Activated CD4-positive, alpha-beta T cell treated with anti-CD3 and anti-CD28 coated beads for 36 hours (primary cell): Measurements from ENCODE around the gene DLL4. TPM values are rescaled to one million over a fixed set of nuclear protein-coding genes. Genes with fewer than 3 reads are reported as not detected.

Source experiments
- ATAC-seq: fragments of 200-7000 bp; cut with Tn5 transposase; one replicate; pipeline ENCODE4 v1.10.0; 2021; ENCODE audit warnings: mild to moderate bottlenecking, moderate library complexity
- CTCF ChIA-PET: fragments of 350-600 bp; sonication (Branson Sonifier 250); formaldehyde crosslinking; loops from one replicate; lab custom pipeline; 2021; ENCODE audit warnings: antibody characterized with exemption; lab: Charles Lee
- POLR2A ChIA-PET: fragments of 350-600 bp; sonication (Branson Sonifier 250); formaldehyde crosslinking; loops from one replicate; lab custom pipeline; 2021; ENCODE audit warnings: antibody characterized with exemption, inconsistent platforms; lab: Charles Lee
- DNase-seq: peaks from one replicate; pipeline ENCODE4 v3.0.0-alpha.2; 2020
- H3K27ac Mint-ChIP-seq: one replicate; pipeline ENCODE4 v1.8.0; 2021; ENCODE audit warnings: mixed read lengths
- H3K27me3 Mint-ChIP-seq: one replicate; pipeline ENCODE4 v1.8.0; 2021; ENCODE audit warnings: mixed read lengths
- H3K36me3 Mint-ChIP-seq: one replicate; pipeline ENCODE4 v1.8.0; 2021; ENCODE audit warnings: low read depth, mixed read lengths
- H3K4me1 Mint-ChIP-seq: one replicate; pipeline ENCODE4 v1.8.0; 2021; ENCODE audit warnings: mixed read lengths
- H3K4me3 Mint-ChIP-seq: one replicate; pipeline ENCODE4 v1.8.0; 2021; ENCODE audit warnings: mild to moderate bottlenecking, moderate library complexity, mixed read lengths
- H3K9me3 Mint-ChIP-seq: one replicate; pipeline ENCODE4 v1.8.0; 2021; ENCODE audit warnings: low read depth, mixed read lengths
- intact Hi-C, 2 experiments: fragments of 100-400 bp; cut with DNase I in 1 of 2; cut with micrococcal nuclease in 1 of 2; formaldehyde crosslinking; loops; one replicate each; pipeline versions ENCODE4 v1.14.2 to v1.15.1; 2022 to 2024; cut with DNase I, micrococcal nuclease
- total RNA-seq, 2 experiments: library from RNA; stranded (reverse); gene quantifications; one replicate each; pipeline ENCODE4 v1.2.3, GENCODE V29; 2021

Gene DLL4
- total RNA-seq, 2 experiments from 2014 or later: 0.18 to 0.30 TPM

GRCh38 chr15:40926659-40927494 lies 2.3 kb upstream of the DLL4 start:
- H3K36me3 Mint-ChIP-seq: no peaks in the 10 kb centered on the region
- ATAC-seq: no peak
- no peak overlapping the region for H3K27ac Mint-ChIP-seq
- H3K27me3 Mint-ChIP-seq: peaks cover 48% of the 10 kb centered on the region
- intact Hi-C loops: no loop called here
- H3K4me3 Mint-ChIP-seq: no peak overlapping the region
- H3K9me3 Mint-ChIP-seq: no peaks in the 10 kb centered on the region
- no peak for DNase-seq
- ChIA-PET CTCF (interaction anchor here (6.7 to 10.5 kb wide), 2 partner anchors 15 to 20 kb away, joined by 66 to 98 read pairs; no protein-coding TSS in a partner anchor), POLR2A (interaction anchor here (1.7 kb wide), 1 partner anchor 15 kb away, joined by 9 read pairs; no protein-coding TSS in a partner anchor)
- H3K4me1 Mint-ChIP-seq: peaks cover 32% of the 10 kb centered on the region

- H3K9me3 Mint-ChIP-seq: no peaks in the 10 kb centered on the region
- H3K4me3 Mint-ChIP-seq: no peak overlapping the region
- intact Hi-C loops: no loop called here
- no peak for ATAC-seq
- peaks cover 32% of the 10 kb centered on the region for H3K4me1 Mint-ChIP-seq
- POLR2A ChIA-PET: interaction anchor here (0.7 to 1.7 kb wide), 3 partner anchors 14 to 616 kb away, joined by 3 to 9 read pairs (median 6); partner anchors contain the start of gene RPAP1
- no peaks in the 10 kb centered on the region for H3K36me3 Mint-ChIP-seq
- no peak for DNase-seq
- CTCF ChIA-PET: interaction anchor here (6.7 to 10.5 kb wide), 2 partner anchors 14 to 21 kb away, joined by 66 to 98 read pairs; no protein-coding TSS in a partner anchor
- H3K27ac Mint-ChIP-seq: no peak overlapping the region
- H3K27me3 Mint-ChIP-seq: peaks cover 53% of the 10 kb centered on the region
Observed at GRCh38 chr15:40927495-40927872, 1.7 kb upstream of the DLL4 start.

GRCh38 chr15:40927873-40928806 lies 1.0 kb upstream of the DLL4 start:
- ATAC-seq (no peak), DNase-seq (peak; percentile 37)
- peak overlapping the region; percentile 61 for H3K4me3 Mint-ChIP-seq
- POLR2A ChIA-PET: interaction anchor here (0.7 to 1.7 kb wide), 4 partner anchors 14 to 616 kb away, joined by 3 to 9 read pairs (median 4); partner anchors contain the start of genes CHAC1 and RPAP1
- H3K27me3 Mint-ChIP-seq: peaks cover 54% of the 10 kb centered on the region
- peaks cover 32% of the 10 kb centered on the region for H3K4me1 Mint-ChIP-seq
- no peaks in the 10 kb centered on the region for H3K36me3 Mint-ChIP-seq
- intact Hi-C loops: loop anchor here in 1 of 2 experiments (2.0 kb wide), 1 partner anchor 21 kb away; no protein-coding TSS in a partner anchor
- H3K27ac Mint-ChIP-seq: no peak overlapping the region
- CTCF ChIA-PET: interaction anchor here (0.7 to 10.5 kb wide), 4 partner anchors 13 to 659 kb away, joined by 3 to 98 read pairs (median 34); no protein-coding TSS in a partner anchor
- H3K9me3 Mint-ChIP-seq: no peaks in the 10 kb centered on the region

- DNase-seq (peak; percentile 34), ATAC-seq (no peak)
- no peak overlapping the region for H3K27ac Mint-ChIP-seq
- H3K27me3 Mint-ChIP-seq: peaks cover 54% of the 10 kb centered on the region
- no peaks in the 10 kb centered on the region for H3K9me3 Mint-ChIP-seq
- peak overlapping the region; percentile 20 for H3K4me3 Mint-ChIP-seq
- ChIA-PET CTCF (interaction anchor here (0.6 to 10.5 kb wide), 11 partner anchors 9 to 254 kb away, joined by 3 to 98 read pairs (median 7); partner anchors contain the start of gene CHAC1), POLR2A (interaction anchor here (0.9 to 1.0 kb wide), 2 partner anchors 10 to 13 kb away, joined by 3 read pairs; no protein-coding TSS in a partner anchor)
- intact Hi-C loops: loop anchor here (1.0 to 10.0 kb wide), 3 partner anchors 23 to 95 kb away; partner anchors contain the start of gene CHAC1 (in 1 of the 2)
- peaks cover 32% of the 10 kb centered on the region for H3K4me1 Mint-ChIP-seq
- no peaks in the 10 kb centered on the region for H3K36me3 Mint-ChIP-seq
Observed at GRCh38 chr15:40929660-40930429, 705 bp downstream of the DLL4 start.

- DNase-seq (peak; percentile 81), ATAC-seq (peak; percentile 50)
- intact Hi-C loops: loop anchor here in 1 of 2 experiments (10.0 kb wide), 1 partner anchor 94 kb away; no protein-coding TSS in a partner anchor
- no peaks in the 10 kb centered on the region for H3K9me3 Mint-ChIP-seq
- CTCF ChIA-PET: interaction anchor here (0.6 to 10.5 kb wide), 14 partner anchors 10 to 254 kb away, joined by 3 to 98 read pairs (median 6); partner anchors contain the start of gene CHAC1
- no peak overlapping the region for H3K27ac Mint-ChIP-seq
- no peaks in the 10 kb centered on the region for H3K36me3 Mint-ChIP-seq
- H3K27me3 Mint-ChIP-seq: peaks cover 48% of the 10 kb centered on the region
- peak overlapping the region; percentile 20 for H3K4me3 Mint-ChIP-seq
- POLR2A ChIA-PET: interaction anchor here (0.9 to 1.0 kb wide), 2 partner anchors 9 to 12 kb away, joined by 3 read pairs; no protein-coding TSS in a partner anchor
- H3K4me1 Mint-ChIP-seq: peaks cover 32% of the 10 kb centered on the region
Observed at GRCh38 chr15:40930430-40931299, 1.5 kb downstream of the DLL4 start.

- CTCF ChIA-PET: interaction anchor here (0.9 to 10.5 kb wide), 9 partner anchors 10 to 253 kb away, joined by 3 to 98 read pairs (median 7); partner anchors contain the start of gene CHAC1
- no peak overlapping the region for H3K27ac Mint-ChIP-seq
- H3K9me3 Mint-ChIP-seq: no peaks in the 10 kb centered on the region
- intact Hi-C loops: loop anchor here in 1 of 2 experiments (10.0 kb wide), 1 partner anchor 93 kb away; no protein-coding TSS in a partner anchor
- H3K4me3 Mint-ChIP-seq: no peak overlapping the region
- ATAC-seq (no peak), DNase-seq (no peak)
- H3K36me3 Mint-ChIP-seq: no peaks in the 10 kb centered on the region
- H3K4me1 Mint-ChIP-seq: peaks cover 29% of the 10 kb centered on the region
- H3K27me3 Mint-ChIP-seq: peaks cover 45% of the 10 kb centered on the region
- POLR2A ChIA-PET: interaction anchor here (0.6 kb wide), 1 partner anchor 38 kb away, joined by 3 read pairs; no protein-coding TSS in a partner anchor
Observed at GRCh38 chr15:40931300-40932142, 2.4 kb downstream of the DLL4 start.

GRCh38 chr15:40932156-40932555 lies 3.0 kb downstream of the DLL4 start:
- ATAC-seq (no peak), DNase-seq (no peak)
- Mint-ChIP-seq H3K9me3 (no peaks in the 10 kb centered on the region), H3K27me3 (peaks cover 40% of the 10 kb centered on the region), H3K4me1 (peaks cover 24% of the 10 kb centered on the region), H3K4me3 (no peak overlapping the region), H3K27ac (no peak overlapping the region), H3K36me3 (no peaks in the 10 kb centered on the region)
- POLR2A ChIA-PET: no interaction called here
- CTCF ChIA-PET: interaction anchor here (0.6 to 10.5 kb wide), 5 partner anchors 9 to 252 kb away, joined by 3 to 98 read pairs (median 5); partner anchors contain the start of gene CHAC1
- intact Hi-C loops: loop anchor here in 1 of 2 experiments (10.0 kb wide), 1 partner anchor 93 kb away; no protein-coding TSS in a partner anchor

- H3K27ac Mint-ChIP-seq: no peak overlapping the region
- no peak overlapping the region for H3K4me3 Mint-ChIP-seq
- H3K9me3 Mint-ChIP-seq: no peaks in the 10 kb centered on the region
- POLR2A ChIA-PET: no interaction called here
- no peaks in the 10 kb centered on the region for H3K36me3 Mint-ChIP-seq
- no peak for DNase-seq
- H3K4me1 Mint-ChIP-seq: peaks cover 22% of the 10 kb centered on the region
- intact Hi-C loops: loop anchor here in 1 of 2 experiments (10.0 kb wide), 1 partner anchor 92 kb away; no protein-coding TSS in a partner anchor
- no peak for ATAC-seq
- peaks cover 38% of the 10 kb centered on the region for H3K27me3 Mint-ChIP-seq
- CTCF ChIA-PET: interaction anchor here (0.6 to 10.5 kb wide), 4 partner anchors 9 to 251 kb away, joined by 3 to 98 read pairs (median 34); no protein-coding TSS in a partner anchor
Observed at GRCh38 chr15:40932649-40933516, 3.7 kb downstream of the DLL4 start.
